Activated CD8-positive, alpha-beta memory T cell treated with anti-CD3 and anti-CD28 coated beads, Interleukin-2, amount 50 U/mL, for 4 hours (primary cell): ENCODE results near the gene CREM.
"Not testable (repeated sequence)": the region's sequence is repeated elsewhere in the genome, so short reads cannot be mapped to it uniquely, and the experiment has no call there.

Experiments
- DNase-seq: peaks from one replicate; pipeline ENCODE4 v3.0.0-alpha.2; 2020

CREM gene

DNA sequence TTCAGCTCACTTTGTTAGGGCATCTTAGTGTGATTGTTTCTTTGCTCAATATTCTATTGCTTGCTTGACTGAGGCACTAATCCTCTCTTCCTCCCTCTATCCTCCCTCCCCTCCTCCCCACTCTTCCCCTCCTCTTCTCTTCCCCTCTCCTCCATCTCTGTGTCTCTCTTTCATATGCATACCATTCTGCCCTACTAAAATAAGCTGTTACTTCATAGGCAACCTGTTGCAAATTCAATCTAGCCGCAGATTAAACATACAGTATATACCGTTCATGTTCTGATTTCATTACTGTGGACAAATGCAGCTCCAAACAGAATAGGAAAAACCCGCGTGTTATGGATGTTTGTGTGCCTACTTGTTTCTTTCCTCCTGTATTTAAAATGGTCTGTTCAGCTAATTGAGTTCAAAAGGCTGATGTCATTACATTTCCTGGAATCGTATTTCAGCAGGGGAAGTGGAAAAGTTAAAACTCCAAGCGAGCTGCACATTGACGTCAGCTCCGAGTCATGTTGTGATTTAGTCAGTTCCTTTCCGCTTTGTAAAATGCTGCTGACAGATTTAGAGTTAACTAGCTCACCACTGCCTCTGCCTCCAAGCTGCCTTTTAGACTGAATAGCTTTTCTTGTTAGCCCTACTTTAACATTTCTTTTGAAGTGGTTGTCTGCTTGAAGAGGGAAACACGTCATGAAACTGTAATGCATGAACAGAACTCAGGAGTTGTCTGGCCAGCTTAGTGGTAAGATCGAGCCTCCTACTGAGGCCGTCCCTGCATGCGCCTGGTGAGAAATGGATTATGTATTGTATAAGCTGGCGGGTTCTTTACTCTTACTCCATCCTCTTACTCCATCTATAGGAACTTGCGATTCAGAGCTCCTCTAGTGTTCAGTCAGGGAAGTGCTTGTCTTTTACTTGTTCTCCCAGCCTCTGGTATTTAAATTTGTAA is 69.0 kb downstream of the CREM start:
- peak; percentile 73 for DNase-seq

DNA sequence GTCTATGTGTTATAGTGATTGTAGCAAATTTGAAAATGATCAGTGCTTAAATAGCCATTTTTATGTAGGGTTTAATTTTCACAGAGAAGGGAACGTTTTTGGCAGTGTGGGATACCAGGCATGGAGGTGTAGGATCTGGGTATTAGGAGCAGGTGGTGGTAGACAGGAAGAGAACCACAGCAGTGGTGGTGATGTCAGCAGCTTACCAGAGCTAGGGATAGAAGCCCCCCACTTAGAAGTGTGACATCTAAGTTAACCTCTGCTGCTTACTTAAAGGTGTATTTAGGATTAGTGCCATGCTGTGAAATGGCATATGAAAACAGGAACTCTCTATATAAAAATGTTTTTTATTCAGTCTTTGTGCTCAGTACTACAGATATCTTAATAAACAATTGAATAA is 73.8 kb downstream of the CREM start:
- no peak for DNase-seq

DNA sequence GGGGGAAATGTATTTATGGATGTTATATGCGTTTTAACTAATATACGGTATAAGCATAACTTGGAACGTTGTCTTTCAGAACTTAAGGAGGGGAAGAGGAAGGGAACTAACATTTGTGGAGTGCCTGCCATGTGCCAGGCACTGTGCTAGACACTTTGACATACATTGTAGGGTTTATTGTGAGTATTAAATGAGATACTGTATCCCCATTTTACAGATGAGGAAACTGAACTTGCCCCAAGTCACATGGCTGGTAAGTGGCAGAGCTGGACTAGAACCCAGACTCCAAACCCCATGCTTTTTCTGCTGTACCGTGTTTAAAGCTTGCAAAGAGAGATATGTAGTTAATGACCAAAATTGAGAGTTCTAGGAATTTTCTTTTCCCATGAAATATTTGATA is 74.6 kb downstream of the CREM start:
- DNase-seq = no peak

DNA sequence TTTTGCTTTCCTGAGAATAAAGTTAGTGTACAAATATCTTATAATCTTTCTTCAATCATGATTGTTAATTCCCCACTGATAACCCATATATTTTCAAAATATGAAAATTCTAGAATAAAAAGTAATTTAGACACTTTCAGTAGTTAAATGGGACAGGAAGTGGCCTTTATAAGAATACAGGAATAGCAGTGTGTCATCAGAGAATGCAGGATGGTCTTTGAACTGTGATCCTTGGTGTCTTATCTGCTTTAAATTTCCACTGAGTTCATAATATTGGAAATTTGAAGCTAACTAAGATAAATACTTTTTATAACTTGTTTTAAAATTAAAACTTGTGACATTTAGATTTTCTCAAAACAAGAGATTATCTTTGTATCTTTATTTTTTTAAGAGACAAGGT is 75.4 kb downstream of the CREM start:
- DNase-seq = no peak

DNA sequence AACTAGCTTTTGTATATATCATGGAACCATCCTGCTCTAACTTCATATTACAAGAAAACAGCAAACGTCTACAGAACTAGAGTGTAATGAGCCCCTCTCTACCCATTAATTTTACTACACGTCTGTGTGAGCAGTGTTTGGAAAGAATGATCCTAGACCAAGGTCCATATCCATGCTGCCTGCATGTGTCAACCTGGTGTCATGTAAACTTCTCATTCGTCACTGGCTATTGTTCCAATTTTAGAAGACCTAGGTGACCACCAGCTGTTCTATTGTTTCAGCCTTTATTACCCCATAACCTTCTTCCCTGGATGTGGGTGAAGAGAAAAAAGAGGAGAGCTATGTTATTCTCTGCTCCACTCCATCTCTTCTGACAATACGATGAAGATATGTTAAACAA is 77.1 kb downstream of the CREM start:
- DNase-seq = no peak

DNA sequence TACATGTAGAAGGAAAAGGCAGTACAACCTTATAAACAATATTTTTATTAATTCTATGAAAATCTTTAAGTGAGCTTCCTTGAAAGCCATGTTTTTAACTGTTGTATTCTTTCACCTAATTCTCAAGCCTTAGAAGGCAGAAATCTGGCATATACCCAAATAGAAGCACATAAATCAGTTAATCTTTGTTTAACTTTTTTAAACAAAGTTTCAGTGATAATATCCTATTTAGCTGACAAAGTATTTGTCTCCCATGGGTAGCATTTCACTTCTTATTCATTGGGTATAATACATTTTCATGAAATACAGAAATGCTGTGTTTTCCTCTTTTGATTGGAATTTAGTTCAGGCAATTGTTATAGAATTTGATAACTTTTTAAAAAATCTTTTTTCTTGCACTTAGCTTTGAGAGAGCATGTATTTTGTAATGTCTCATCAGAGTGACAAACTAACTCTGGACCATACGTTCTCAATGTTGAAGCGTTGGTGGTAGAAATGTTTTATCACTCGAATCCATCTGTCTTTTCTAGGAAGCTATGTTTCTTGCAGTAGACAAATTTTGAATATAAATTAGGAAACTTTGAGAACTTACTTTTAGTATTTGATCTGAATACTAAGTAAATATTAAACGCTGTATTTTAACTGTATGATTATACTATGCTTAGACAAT is 78.1 kb downstream of the CREM start:
- DNase-seq = no peak

DNA sequence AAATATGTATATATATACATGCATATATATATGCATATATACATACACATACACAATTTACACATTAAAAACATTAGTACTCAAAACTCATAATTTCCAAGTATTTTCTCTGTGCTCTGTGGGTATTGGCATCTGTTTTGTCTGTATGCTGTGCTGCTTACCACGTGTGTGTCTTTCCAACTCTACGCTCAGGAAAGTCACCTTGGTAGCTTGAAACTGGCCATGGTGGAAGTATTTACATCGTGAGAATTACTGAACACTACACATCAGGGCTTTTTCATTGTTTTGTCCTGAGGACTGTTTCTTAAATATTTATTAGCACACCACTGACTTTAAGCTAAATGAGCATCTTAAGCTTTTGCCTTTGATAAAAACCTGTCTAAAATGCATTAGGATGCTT is 79.6 kb downstream of the CREM start:
- DNase-seq = no peak

DNA sequence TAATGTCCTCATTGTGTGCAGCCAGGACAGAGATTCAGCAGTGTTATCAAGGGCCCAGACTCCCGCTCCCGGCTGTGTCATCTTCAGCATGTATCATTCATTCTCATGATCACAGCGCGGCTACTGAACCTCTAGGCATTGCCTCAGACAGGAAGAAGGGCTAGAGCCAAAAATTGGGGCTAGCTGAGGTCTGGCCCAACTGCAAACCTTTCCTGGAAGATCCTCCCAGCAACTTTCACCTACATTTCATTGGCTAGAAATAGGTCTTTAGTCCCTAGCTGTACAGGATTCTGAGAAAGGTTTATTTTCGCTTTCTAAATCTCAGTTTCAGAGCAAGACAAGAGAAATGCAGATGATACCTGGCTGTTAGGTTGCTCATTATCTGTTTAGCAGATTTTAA is 81.9 kb downstream of the CREM start:
- DNase-seq = no peak

DNA sequence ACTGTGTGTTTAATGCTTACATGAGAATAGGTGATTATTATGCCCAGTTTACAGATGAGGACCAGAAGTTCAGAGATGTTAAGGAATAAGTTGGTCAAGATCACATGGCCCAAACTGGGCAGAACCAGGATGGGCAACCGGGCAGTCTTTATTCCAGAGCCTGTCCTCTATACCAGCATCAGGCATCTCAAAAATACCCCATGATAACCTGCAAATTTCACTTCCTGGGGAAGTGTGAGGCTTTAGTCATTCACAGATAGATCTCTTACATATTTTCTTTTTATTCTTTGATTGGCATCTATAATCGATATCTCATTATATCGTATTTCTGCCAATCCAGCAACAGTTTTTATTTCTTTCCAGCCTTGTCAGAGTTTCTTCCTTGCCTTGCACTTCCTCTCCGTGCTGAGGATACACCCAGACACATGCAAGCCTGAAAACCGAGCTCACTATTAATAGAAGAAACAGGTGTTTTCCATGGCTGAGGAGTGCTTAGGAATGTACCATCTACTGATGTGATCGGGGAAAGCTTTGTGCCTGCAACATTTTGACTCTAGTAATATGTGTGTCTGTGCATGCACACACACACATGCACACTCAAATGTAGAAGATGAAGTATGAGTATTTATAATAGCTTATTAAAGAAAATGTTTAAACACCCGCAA is 82.4 kb downstream of the CREM start:
- DNase-seq = no peak

DNA sequence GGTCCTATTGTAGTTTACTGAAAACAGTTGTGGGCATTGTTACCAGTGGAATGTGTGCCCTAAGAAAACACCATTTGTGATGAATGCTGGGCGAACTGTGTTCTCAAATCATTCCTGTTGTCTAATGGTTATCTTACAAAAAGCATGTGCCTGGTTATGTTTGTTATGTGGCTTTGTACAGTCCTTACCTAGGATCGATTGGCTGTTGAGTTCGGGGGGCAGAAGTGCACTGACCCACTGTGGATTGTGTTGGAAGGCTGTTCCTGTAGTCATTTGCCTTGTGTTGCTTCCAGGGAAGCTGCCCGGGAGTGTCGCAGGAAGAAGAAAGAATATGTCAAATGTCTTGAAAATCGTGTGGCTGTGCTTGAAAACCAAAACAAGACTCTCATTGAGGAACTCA is 84.3 kb downstream of the CREM start:
- no peak for DNase-seq

DNA sequence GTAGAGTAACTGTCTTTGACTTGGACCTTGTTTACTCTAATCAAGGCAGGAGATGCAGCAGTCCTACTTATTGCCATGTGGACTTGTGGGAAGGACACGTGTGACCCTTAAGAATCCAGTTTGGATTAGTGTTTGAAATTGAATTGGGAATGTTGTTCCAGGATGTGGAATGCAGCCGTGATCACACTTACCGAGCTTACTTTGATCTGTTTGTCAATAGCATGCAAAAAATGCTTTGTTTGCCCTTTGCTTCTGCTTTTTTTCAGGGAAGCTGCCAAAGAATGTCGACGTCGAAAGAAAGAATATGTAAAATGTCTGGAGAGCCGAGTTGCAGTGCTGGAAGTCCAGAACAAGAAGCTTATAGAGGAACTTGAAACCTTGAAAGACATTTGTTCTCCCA is 84.7 kb downstream of the CREM start:
- DNase-seq = no peak

DNA sequence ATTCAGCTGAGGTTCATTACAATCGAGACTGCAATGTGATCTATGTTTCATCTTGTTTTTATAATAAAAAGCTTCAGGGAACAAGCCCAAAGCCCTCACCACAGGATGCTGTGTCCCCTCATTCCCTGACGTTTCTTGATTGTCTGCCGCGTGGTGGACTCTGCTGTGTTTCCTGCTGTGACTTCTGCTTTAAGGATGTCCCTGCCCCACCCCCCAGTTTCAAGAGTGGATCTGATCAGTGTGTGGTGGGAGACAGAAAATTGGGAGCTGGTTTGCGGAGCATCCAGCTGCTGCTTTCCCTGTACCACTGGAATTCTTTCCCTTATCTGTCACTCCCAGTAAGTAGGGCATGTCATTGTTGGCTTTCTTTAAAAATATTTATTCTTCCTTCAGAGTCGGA is 86.2 kb downstream of the CREM start:
- no peak for DNase-seq

DNA sequence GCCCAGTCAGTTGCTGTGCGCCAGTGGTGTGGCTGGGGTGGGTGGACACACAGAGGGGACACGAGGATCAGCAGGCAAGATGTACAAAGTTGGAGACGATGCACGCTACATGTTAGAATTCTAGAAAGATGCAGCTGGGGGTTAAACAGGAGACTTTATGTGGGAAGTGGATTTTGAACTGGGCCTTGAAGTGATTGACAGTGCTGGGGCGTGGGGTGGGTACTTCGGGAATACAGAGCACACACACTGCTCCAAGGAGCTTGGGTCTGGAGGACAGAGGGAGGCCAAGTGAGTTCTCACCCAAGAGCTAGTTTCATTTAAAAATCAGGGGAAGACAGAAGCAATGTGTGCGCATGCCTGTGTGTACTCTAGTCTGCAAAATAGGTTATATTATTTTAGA is 87.1 kb downstream of the CREM start:
- no peak for DNase-seq

DNA sequence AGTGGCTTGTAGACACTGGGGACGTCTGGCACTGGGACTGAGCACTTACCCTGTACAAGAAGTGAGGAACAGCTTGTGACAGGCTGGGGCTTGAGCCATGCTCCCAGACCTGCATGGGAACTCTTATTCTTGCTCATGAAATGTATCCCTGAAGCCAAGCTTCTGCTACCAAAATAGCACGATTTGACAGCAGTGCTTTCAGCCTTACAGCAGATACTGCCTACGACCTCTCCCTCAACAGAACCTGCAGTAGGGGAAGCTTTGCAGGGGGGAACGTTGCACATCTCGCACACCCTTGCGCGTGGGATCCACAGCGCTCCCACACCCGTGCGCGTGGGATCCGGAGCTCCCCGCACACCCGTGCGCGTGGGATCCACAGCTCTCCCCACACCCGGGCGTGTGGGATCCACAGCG is 88.0 kb downstream of the CREM start:
- no peak for DNase-seq

DNA sequence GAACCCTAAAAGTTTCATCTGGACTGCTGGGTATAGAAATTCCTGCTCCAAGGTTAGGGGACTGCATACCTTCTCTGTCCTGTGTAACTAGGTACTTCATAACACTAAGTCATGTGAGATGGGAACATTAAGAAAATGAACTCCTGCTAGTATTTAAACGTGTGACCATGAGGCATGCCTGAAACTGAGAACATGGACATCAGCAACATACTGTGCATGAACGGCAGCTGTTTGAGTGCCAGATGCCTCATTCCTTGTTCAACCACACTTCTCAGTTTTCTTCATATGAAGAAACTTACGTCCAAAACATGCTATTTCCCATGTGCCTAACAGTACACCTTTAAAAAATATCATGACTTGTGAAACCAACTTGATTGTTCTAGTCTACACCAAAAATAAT is 88.5 kb downstream of the CREM start:
- no peak for DNase-seq

DNA sequence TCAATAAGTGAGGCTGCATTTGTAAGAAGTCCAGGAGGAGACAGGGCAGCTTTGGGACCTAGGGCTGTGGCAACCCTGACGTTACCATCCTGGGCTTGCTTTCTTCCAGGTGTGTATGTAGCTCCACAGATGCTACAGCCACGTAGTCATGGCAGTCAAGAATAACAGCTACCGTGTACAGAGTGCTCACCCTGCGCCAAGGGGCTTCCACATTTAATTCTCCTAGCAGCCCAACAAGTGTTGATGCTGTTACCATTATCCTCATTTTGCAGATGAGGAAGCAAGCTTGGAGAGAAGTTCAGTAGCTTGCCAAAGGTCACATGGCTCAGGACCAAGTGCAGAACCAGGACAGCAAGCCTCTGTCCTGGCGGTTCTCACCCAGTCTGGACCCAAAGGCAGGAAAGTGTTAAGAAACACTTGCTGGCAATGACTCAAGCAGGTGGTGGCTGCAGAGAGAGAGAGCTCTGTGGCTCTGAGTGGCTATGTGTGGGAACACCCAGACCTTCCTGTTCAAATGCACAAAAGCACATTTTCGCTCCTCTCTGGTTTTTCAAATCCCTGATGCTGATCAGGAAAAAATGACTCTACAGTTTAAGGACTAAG is 89.8 kb downstream of the CREM start:
- DNase-seq = no peak

DNA sequence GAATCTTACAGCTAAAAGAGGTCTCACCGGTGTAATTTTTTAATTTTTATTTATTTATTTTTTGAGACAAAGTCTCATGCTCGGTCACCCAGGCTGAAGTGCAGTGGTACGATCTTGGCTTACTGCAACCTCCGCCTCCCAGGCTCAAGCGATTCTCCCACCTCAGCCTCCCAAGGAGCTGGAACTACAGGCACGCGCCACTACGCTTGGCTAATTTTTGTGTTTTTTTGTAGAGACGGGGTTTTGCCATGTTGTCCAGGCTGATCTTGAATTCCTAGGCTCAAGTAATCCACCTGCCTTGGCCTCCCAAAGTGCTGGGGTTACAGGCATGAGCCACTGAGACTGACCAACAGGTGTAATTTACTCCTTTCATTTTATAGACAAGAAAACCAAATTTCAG is 90.3 kb downstream of the CREM start:
- DNase-seq = not testable (repeated sequence)

DNA sequence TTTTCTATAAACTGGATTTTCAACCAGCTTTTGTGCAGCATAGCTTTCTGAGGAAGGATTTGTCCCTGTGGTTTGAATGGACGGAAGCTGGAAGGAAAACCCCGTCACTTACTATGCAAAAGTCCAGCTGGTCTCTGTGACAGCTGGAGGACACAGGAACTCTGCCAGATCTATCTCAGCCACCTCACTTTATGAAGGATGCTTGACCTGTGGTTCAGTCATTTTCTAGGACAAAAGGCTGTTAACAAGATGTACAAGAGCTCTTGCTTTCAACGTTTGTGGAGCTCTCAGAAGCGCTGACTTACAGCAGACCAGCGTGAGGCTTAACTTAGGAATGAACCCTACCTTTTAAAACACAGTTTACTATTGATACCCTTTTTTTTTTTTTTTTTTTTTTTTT is 90.8 kb downstream of the CREM start:
- no peak for DNase-seq

DNA sequence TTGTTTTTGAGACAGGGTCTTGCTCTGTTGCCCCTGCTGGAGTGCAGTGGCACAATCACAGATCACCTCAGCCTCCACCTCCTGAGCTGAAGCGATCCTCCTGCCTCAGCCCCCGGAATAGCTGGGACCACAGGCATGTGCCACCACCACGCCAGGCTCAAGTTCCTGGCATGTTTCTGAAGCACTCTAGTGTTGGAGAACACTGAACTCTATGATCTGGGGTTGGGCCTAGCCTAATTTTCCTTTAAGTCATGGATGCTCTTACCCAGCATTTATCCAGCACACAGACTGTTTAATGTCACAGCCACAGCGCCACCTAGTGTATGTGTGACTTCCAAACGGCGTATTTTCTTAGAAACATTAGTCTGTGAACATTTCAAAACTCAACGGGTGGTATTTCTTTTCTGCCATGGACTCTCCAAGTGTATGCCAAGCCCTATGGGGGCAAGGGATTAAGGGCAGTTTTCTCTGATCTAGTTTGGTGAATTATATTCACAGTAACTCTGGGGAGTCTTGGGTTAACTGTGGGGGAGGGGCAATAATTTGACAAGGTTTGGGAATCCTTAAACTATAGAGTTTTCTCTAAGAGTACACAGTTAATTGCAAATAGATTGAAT is 91.8 kb downstream of the CREM start:
- DNase-seq = peak; percentile 83

DNA sequence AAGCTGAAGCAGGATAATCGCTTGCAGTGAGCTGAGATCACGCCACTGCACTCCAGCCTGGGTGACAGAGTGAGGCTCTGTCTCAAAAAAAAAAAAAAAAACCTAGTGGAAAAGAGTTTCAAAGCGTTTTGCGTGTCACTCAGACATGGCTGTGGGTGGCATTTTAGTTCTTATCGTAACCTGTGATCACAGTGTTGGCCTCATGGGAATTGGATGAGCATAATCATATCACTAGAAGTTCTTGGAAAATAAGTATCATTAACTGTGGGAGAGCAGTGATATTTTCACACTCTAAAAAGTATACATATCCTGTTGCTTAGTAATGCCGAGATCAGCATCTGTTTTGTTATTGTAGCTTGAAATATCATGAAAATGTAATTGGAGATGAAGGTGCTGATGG is 92.6 kb downstream of the CREM start:
- DNase-seq = no peak

DNA sequence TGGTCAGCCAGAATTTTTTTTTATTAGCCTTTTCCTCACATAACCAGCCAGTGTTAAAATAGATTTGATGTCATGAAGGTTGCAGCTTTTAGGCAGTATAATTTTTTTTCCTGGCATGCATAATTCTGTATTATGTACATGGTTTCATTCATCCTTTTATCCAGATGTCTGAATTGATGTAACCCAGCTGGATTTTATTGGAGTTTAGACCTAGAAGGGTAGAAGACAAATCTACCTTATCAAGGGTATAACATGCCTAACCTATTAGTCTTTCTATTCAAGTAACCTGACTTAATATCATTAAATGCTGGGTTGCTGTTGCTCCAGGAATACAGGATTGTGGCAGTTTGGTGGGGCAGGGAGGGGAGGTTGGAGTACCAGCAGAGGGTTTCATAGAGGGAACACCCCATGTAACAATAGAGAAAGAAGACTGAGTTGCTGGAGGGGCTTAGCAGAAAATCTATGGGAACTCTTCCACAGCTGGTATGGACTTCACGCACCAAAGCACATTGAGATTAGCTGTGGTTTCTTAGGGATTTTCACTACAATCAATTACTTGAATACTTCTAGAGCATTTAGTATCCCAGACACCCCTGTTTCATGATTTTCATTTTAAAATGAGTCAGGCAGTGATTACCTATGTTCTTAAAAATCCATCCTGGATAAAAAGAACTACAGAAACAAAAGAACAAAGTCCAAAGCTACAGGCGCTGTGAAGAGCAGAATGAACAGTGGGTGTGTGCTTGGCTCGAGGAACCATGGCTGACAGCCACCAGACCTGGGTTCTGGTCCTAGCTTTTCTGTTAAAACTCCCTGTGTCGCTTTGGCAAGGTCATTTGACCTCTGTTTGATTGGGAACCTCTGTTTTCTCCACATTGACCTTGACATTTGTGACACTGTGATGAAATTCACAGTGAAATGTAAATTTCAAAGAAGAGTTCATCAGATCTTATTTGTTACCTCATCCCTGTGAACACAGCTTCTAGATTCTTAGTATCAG is 93.5 kb downstream of the CREM start:
- no peak for DNase-seq

DNA sequence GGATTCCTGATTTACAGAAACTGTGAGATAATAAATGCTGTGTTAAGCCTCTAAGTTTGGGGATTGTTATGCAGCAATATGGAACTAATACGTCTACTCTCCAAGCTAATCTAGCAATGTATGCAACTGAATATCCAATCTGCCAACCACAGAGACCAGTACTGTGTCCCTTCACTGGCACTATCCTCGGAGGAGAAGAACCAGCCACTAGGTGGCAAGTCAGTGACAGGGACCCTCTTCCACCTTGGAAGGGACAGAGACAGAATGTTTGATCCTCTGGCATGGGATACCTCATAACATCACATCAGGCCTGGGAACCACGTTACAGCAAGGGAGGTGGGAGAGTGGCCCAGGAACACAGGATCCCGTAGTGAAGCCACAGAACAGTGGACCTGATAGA is 96.4 kb downstream of the CREM start:
- DNase-seq = no peak
